Common myeloid progenitor, CD34-positive (primary cell): ENCODE data around the gene MAZ.

Experiments used
- CTCF ChIA-PET: fragments of 350-600 bp; sonication (Branson Sonifier 250); formaldehyde crosslinking; loops from one replicate; lab custom pipeline; 2021; ENCODE audit warnings: antibody characterized with exemption; lab: Charles Lee
- POLR2A ChIA-PET: fragments of 350-600 bp; sonication (Branson Sonifier 250); formaldehyde crosslinking; loops from one replicate; lab custom pipeline; 2021; ENCODE audit warnings: antibody characterized with exemption; lab: Charles Lee
- DNase-seq, 3 donors: peaks; one replicate each; pipeline versions ENCODE4 v3.0.0 to v3.0.0-alpha.2; 2013
- H3K27ac ChIP-seq, 2 experiments: 1 replicate in 1 of 2; 2 replicates in 1 of 2; pipeline ENCODE4 v1.7.0; 2013; ENCODE audit warnings: inconsistent platforms in 2 of 2, low read length in 2 of 2, mild to moderate bottlenecking in 2 of 2, low read depth in 1 of 2, moderate library complexity in 1 of 2; ENCODE audit not compliant: severe bottlenecking in 2 of 2, insufficient read depth in 1 of 2, poor library complexity in 1 of 2
- H3K27me3 ChIP-seq, 5 experiments: replicated peaks in 2 of 5; 1 replicate in 3 of 5; 2 replicates in 2 of 5; pipeline versions ENCODE4 v1.6.1 to v1.7.0; 2013; ENCODE audit warnings: low read length in 4 of 5, mild to moderate bottlenecking in 2 of 5, moderate library complexity in 2 of 5, inconsistent platforms in 1 of 5; ENCODE audit not compliant: insufficient read depth in 5 of 5, control insufficient read depth in 4 of 5
- H3K36me3 ChIP-seq, 4 experiments: 1 replicate in 2 of 4; 2 replicates in 2 of 4; pipeline versions ENCODE4 v1.6.1 to v1.7.0; 2013; ENCODE audit warnings: low read length in 3 of 4, control low read depth in 1 of 4, mild to moderate bottlenecking in 1 of 4; ENCODE audit not compliant: control insufficient read depth in 4 of 4, insufficient read depth in 4 of 4
- H3K4me1 ChIP-seq, 4 experiments: 1 replicate in 3 of 4; 2 replicates in 1 of 4; pipeline versions ENCODE4 v1.6.1 to v1.7.1; 2013; ENCODE audit warnings: low read length in 3 of 4, mild to moderate bottlenecking in 3 of 4, control low read depth in 1 of 4, inconsistent platforms in 1 of 4, moderate library complexity in 1 of 4; ENCODE audit not compliant: control insufficient read depth in 4 of 4, insufficient read depth in 4 of 4; ENCODE audit errors: control extremely low read depth in 1 of 4
- H3K4me3 ChIP-seq, 7 experiments: 1 replicate in 4 of 7; 2 replicates in 3 of 7; pipeline versions ENCODE4 v1.5.1 to v1.7.0; 2013; ENCODE audit warnings: mild to moderate bottlenecking in 7 of 7, low read length in 6 of 7, moderate library complexity in 6 of 7, inconsistent platforms in 2 of 7, low read depth in 2 of 7, control low read depth in 1 of 7; ENCODE audit not compliant: insufficient read depth in 4 of 7, control insufficient read depth in 1 of 7; ENCODE audit errors: extremely low read depth in 1 of 7
- H3K9me3 ChIP-seq, 5 experiments: 1 replicate in 4 of 5; 2 replicates in 1 of 5; pipeline versions ENCODE4 v1.6.1 to v1.7.1; 2013; ENCODE audit warnings: low read length in 4 of 5, mild to moderate bottlenecking in 2 of 5, inconsistent platforms in 1 of 5, low read depth in 1 of 5, moderate library complexity in 1 of 5; ENCODE audit not compliant: control insufficient read depth in 4 of 5, insufficient read depth in 2 of 5; ENCODE audit errors: control extremely low read depth in 1 of 5
- WGBS: methylation state at CpG from one replicate; pipeline ENCODE4 v1.1.5; 2013; ENCODE audit not compliant: insufficient coverage; 5-methylcytosine and 5-hydroxymethylcytosine counted together

MAZ gene

DNA sequence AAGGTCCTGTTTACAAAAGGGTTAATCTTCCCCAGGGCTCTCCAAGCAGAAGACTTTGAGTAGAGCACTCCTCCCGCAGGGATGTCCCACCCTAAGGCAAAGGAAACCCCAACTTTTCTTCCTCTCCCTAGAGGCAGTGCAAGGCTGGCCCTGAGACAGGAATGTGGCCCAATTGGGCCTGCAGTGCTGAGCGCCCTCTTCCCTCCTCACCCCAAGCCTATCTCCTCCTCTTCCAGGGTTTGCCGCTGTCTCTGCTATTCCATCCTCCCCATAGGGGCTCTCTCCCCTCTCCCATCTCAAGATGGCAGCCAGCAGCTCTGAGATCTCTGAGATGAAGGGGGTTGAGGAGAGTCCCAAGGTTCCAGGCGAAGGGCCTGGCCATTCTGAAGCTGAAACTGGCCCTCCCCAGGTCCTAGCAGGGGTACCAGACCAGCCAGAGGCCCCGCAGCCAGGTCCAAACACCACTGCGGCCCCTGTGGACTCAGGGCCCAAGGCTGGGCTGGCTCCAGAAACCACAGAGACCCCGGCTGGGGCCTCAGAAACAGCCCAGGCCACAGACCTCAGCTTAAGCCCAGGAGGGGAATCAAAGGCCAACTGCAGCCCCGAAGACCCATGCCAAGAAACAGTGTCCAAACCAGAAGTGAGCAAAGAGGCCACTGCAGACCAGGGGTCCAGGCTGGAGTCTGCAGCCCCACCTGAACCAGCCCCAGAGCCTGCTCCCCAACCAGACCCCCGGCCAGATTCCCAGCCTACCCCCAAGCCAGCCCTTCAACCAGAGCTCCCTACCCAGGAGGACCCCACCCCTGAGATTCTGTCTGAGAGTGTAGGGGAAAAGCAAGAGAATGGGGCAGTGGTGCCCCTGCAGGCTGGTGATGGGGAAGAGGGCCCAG, 6.7 kb downstream of the MAZ start:
- ChIA-PET POLR2A (interaction anchor here (0.8 kb wide), 1 partner anchor 10 kb away, joined by 3 read pairs; no protein-coding TSS in a partner anchor), CTCF (interaction anchor here (0.9 to 1.1 kb wide), 3 partner anchors 36 to 113 kb away, joined by 4 to 5 read pairs (median 4); no protein-coding TSS in a partner anchor)
- 86% methylated on average over 6 of the region's 9 CpGs for WGBS
- Histone ChIP-seq H3K4me1 (peaks cover 6 to 71% (median 69%) of the 10 kb centered on the region in 4 experiments), H3K4me3 (peak overlapping the region in 1 of 7 experiments; percentile 70), H3K9me3 (no peaks in the 10 kb centered on the region), H3K27ac (no peak overlapping the region), H3K27me3 (peaks cover 0 to 20% (median 8%) of the 10 kb centered on the region in 5 experiments), H3K36me3 (peaks cover 2 to 31% (median 16%) of the 10 kb centered on the region in 4 experiments)
- no peak for DNase-seq

DNA sequence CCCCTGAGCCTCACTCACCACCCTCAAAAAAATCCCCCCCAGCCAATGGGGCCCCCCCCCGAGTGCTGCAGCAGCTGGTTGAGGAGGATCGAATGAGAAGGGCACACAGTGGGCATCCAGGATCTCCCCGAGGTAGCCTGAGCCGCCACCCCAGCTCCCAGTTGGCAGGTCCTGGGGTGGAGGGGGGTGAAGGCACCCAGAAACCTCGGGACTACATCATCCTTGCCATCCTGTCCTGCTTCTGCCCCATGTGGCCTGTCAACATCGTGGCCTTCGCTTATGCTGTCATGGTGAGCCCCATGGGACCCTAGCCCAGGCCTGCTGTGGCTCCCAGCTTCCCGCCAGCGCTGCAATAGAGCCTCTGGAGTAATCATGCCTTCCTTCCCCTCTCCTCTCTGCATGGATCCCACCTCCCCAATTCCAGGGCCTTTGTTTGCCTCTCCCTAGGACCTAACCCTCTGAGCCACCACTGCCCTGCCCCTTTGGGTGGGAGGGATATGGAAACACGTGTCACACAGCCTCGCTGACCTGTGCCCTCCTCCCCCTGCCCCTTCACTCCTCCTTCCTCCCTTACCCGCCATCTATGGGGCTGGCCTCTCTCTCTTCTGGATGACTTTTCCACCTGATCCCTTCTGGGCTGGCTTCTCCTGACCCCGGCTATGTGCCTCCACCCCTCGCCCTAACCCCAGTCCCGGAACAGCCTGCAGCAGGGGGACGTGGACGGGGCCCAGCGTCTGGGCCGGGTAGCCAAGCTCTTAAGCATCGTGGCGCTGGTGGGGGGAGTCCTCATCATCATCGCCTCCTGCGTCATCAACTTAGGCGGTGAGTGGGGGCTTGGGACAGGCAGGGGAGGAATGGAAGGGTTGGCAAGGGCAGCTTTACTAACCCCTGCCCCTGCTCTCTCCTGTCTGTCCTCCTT, 7.6 kb downstream of the MAZ start:
- ChIA-PET CTCF (interaction anchor here (0.9 to 2.0 kb wide), 3 partner anchors 34 to 114 kb away, joined by 4 to 5 read pairs (median 5); no protein-coding TSS in a partner anchor), POLR2A (no interaction called here)
- peaks cover 0 to 20% (median 8%) of the 10 kb centered on the region in 5 experiments for H3K27me3 ChIP-seq
- H3K4me1 ChIP-seq, result peaks cover 4 to 70% (median 61%) of the 10 kb centered on the region in 4 experiments
- DNase-seq, result no peak
- 90% methylated on average over 21 of the region's 24 CpGs for WGBS
- H3K27ac ChIP-seq, result no peak overlapping the region
- no peak overlapping the region for H3K4me3 ChIP-seq
- peaks cover 2 to 31% (median 17%) of the 10 kb centered on the region in 4 experiments for H3K36me3 ChIP-seq
- H3K9me3 ChIP-seq, result no peaks in the 10 kb centered on the region

DNA sequence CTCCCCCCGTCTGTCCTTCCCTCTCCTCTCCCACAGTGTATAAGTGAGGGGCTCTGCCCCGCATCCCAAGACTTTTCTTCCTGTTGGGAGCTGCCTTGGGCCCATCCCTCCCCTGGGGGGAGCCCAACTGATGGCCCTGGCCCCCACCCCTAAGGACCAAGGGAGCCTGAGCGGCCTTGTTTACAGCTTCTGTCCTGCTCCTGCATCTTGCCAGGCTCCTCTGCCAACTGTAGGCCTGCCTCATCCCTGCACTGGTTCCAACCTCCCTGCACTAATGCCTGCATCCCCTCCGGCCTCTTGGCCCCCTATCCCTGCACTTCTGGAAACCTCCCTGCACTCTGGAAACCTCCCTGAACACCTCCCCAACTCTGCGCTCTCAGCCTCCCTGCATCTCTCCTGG, 8.3 kb downstream of the MAZ start:
- Histone ChIP-seq H3K27me3 (peaks cover 0 to 20% (median 8%) of the 10 kb centered on the region in 5 experiments), H3K9me3 (no peaks in the 10 kb centered on the region), H3K4me1 (peaks cover 4 to 70% (median 58%) of the 10 kb centered on the region in 4 experiments), H3K4me3 (peak overlapping the region in 2 of 7 experiments; percentile 89 to 96), H3K27ac (no peak overlapping the region), H3K36me3 (peaks cover 0 to 31% (median 17%) of the 10 kb centered on the region in 4 experiments)
- CTCF ChIA-PET, result interaction anchor here (1.3 to 2.0 kb wide), 2 partner anchors 15 to 33 kb away, joined by 5 to 8 read pairs; no protein-coding TSS in a partner anchor
- WGBS, result 100% methylated on average over 4 of the region's 5 CpGs
- no peak for DNase-seq
- POLR2A ChIA-PET, result interaction anchor here (0.6 kb wide), 1 partner anchor 22 kb away, joined by 3 read pairs; no protein-coding TSS in a partner anchor

DNA sequence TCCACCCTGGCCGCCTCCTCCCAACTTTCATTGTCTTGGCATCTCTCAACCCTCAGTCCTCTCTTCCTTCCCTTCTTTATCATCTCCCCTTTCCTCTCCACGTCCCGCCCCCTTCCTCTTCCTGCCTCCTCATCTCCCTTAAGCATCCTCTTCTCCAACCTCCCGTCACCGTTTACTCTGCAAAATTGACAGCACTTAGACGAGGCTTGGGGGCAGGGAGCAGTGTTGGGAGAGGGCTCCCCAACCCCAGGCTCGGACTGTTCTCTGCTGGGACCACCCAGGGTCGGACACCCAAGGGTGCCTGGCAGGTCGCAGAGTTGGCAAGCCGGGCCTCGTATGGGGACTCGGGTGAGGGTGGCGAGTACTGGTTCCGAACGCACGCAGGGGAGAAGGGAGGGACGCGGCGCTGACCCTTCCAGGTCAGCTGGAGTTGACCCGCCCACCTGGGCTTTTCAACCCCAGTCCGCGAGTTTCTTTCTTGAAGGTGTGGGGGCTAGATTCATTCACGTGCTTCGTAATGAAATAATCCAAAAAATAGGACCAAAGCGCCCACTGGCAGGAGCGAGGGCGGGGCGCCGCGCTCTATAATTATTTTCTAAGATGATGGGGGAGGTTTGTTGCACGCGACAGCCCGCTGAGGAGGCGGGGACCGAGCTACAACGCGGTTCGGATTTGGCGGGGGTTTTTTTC, 8.8 kb downstream of the MAZ start:
- Histone ChIP-seq H3K4me3 (peak overlapping the region; percentile 13 to 96 (median 89)), H3K27me3 (peaks cover 0 to 20% (median 8%) of the 10 kb centered on the region in 5 experiments), H3K27ac (no peak overlapping the region), H3K36me3 (peaks cover 0 to 31% (median 15%) of the 10 kb centered on the region in 4 experiments), H3K9me3 (no peaks in the 10 kb centered on the region), H3K4me1 (peaks cover 7 to 70% (median 58%) of the 10 kb centered on the region in 4 experiments)
- ChIA-PET CTCF (interaction anchor here (0.5 to 7.2 kb wide), 13 partner anchors 9 to 544 kb away, joined by 3 to 46 read pairs (median 3); partner anchors contain the start of gene MAZ), POLR2A (interaction anchor here (0.6 to 2.2 kb wide), 2 partner anchors 8 to 22 kb away, joined by 3 to 12 read pairs; partner anchors contain the start of gene MAZ)
- DNase-seq, result no peak
- WGBS, result 8% methylated on average over 27 of the region's 39 CpGs

- WGBS, result under 1% methylated on average over 62 of the region's 70 CpGs
- H3K4me1 ChIP-seq, result peaks cover 7 to 70% (median 58%) of the 10 kb centered on the region in 4 experiments
- H3K27ac ChIP-seq, result peak within 1 kb of the TSS; percentile 33 to 75
- ChIA-PET POLR2A (interaction anchor here (0.5 to 2.2 kb wide), 2 partner anchors 9 to 70 kb away, joined by 3 to 12 read pairs; partner anchors contain the start of genes C16orf54 and MAZ), CTCF (interaction anchor here (0.5 to 7.2 kb wide), 15 partner anchors 8 to 543 kb away, joined by 3 to 46 read pairs (median 3); partner anchors contain the start of gene MAZ)
- H3K27me3 ChIP-seq, result peaks cover 0 to 20% (median 8%) of the 10 kb centered on the region in 5 experiments
- H3K36me3 ChIP-seq, result peaks cover 0 to 22% (median 12%) of the 10 kb centered on the region in 4 experiments
- no peaks in the 10 kb centered on the region for H3K9me3 ChIP-seq
- H3K4me3 ChIP-seq, result peak within 1 kb of the TSS; percentile 87 to 96 (median 90)
- DNase-seq, result peak; percentile 100
Measured at GRCh38 chr16:29815793-29816693, 9.7 kb downstream of the MAZ start, which contains the start of gene PAGR1. TSS of gene PAGR1 (plus strand) at chr16:29816152. CDS start at chr16:29816526, 374 bp downstream.
